Panc1 (cell line): ENCODE results near the gene MET.

Experiments
- CTCF ChIP-seq: fragments of 450-650 bp; IDR thresholded peaks from 2 replicates; pipeline ENCODE4 v1.5.1; 2017; ENCODE audit warnings: mild to moderate bottlenecking
- SIN3A ChIP-seq: IDR thresholded peaks from 2 replicates; pipeline ENCODE4 v1.6.1; 2012; ENCODE audit warnings: low read depth, mild to moderate bottlenecking, low read length, moderate library complexity, borderline replicate concordance; ENCODE audit not compliant: insufficient read depth

GRCh38 chr7:116753130-116753529 is 81.1 kb downstream of the MET start:
- TF ChIP-seq CTCF (no peak), SIN3A (no peak)
